Kidney capillary endothelial cell (primary cell): Measurements from ENCODE around the gene PAQR9.
"Not testable (repeated sequence)": the region's sequence is repeated elsewhere in the genome, so short reads cannot be mapped to it uniquely, and the experiment has no call there.

Experiments used
- DNase-seq: peaks from one replicate; pipeline ENCODE4 v3.0.0-alpha.2; 2018; ENCODE audit warnings: low spot score

The PAQR9 gene

GRCh38 chr3:142963516-142964448, at the start of gene PAQR9:
PAQR9 (minus strand) TSS chr3:142963674; CDS start chr3:142963336, 338 bp downstream.
- DNase-seq = no peak

GRCh38 chr3:143011705-143012104, 48.2 kb upstream of the PAQR9 start:
- no peak for DNase-seq

GRCh38 chr3:143010024-143010423, 46.5 kb upstream of the PAQR9 start:
- no peak for DNase-seq

- no peak for DNase-seq
Observed at GRCh38 chr3:143004823-143005222, 41.3 kb upstream of the PAQR9 start.

- DNase-seq = no peak
Observed at GRCh38 chr3:143002727-143003126, 39.3 kb upstream of the PAQR9 start.

GRCh38 chr3:143002083-143002712, 38.7 kb upstream of the PAQR9 start:
- DNase-seq = peak; percentile 27

- DNase-seq = peak; percentile 97
Observed at GRCh38 chr3:143001369-143002082, 38.1 kb upstream of the PAQR9 start, which contains the start of gene U2SURP. U2SURP (plus strand) TSS chr3:143001570; CDS start chr3:143001629, 59 bp downstream.

- no peak for DNase-seq
Observed at GRCh38 chr3:143001034-143001368, 37.5 kb upstream of the PAQR9 start.

GRCh38 chr3:143000528-143000927, 37.1 kb upstream of the PAQR9 start:
- DNase-seq = no peak

GRCh38 chr3:142999881-143000280, 36.4 kb upstream of the PAQR9 start:
- DNase-seq = no peak

GRCh38 chr3:142998439-142998838, 35.0 kb upstream of the PAQR9 start:
- no peak for DNase-seq

GRCh38 chr3:142997330-142997729, 33.9 kb upstream of the PAQR9 start:
- DNase-seq = no peak

- DNase-seq = peak; percentile 69
Observed at GRCh38 chr3:142993958-142994442, 30.5 kb upstream of the PAQR9 start.

- DNase-seq = no peak
Observed at GRCh38 chr3:142992323-142992722, 28.8 kb upstream of the PAQR9 start.

- DNase-seq = no peak
Observed at GRCh38 chr3:142990721-142991120, 27.2 kb upstream of the PAQR9 start.

- DNase-seq = not testable (repeated sequence)
Observed at GRCh38 chr3:142988826-142989225, 25.4 kb upstream of the PAQR9 start.

- not testable (repeated sequence) for DNase-seq
Observed at GRCh38 chr3:142988221-142988620, 24.7 kb upstream of the PAQR9 start.

GRCh38 chr3:142987707-142988106, 24.2 kb upstream of the PAQR9 start:
- DNase-seq = no peak

- DNase-seq = peak; percentile 47
Observed at GRCh38 chr3:142987080-142987700, 23.7 kb upstream of the PAQR9 start.

- no peak for DNase-seq
Observed at GRCh38 chr3:142984255-142984654, 20.8 kb upstream of the PAQR9 start.

GRCh38 chr3:142983318-142983717, 19.8 kb upstream of the PAQR9 start:
- no peak for DNase-seq
